ENCODE data around the gene CXCL11. TPM values are rescaled to one million over a fixed set of nuclear protein-coding genes. Genes with fewer than 3 reads are reported as not detected.

Gene CXCL11
- total RNA-seq, 1 experiment from 2014 or later = not detected

DNA sequence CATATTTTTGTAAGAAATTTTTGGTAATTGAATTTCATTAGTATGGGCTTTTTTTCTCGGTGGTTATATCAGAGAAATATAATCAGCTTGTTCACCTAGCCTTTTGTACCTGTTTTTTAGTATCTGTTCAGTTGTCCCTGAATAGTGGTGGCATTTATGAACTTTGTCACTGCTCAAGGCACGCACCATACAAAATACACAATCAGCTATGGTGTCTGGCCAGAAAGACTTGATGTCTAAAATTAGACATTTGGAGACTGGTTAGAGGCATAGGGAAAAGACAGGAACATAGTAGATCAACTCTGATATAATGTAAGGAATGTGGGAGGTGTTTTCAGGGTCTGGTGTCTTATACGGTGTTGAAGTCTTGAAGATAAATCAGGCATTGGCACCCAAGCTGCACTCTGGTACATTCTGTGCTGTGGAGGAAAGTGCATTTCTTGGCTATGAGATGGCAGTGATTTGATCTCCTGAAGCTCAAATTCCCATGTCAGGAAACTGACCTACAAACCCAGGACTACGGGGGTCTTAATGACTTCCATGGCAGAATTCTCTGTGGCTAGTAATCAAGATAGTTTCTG lies 42.3 kb upstream of the CXCL11 start:
- Histone ChIP-seq H3K9me3 (ENCODE audit: insufficient read depth, low read depth) (no peaks in the 10 kb centered on the region), H3K4me1 (replicated peaks; ENCODE audit: insufficient read depth) (no peaks in the 10 kb centered on the region), H3K27me3 (ENCODE audit: insufficient read depth, low read depth) (no peaks in the 10 kb centered on the region), H3K79me2 (ENCODE audit: low read depth) (no peaks in the 10 kb centered on the region), H3F3A (ENCODE audit: insufficient read depth, low read depth) (no peaks in the 10 kb centered on the region), H3K27ac (no peak overlapping the region), H3K9me2 (ENCODE audit: insufficient read depth) (no peaks in the 10 kb centered on the region), H3K4me2 (no peak overlapping the region), H3K4me3 (no peak overlapping the region), H3K36me3 (ENCODE audit: low read depth) (no peaks in the 10 kb centered on the region), H2AFZ (no peak overlapping the region), H4K20me1 (ENCODE audit: insufficient read depth) (no peaks in the 10 kb centered on the region)
- BruUV-seq (replicated peaks) = no TSS peak
- no peak for DNase-seq
- ChIA-PET CTCF (no interaction called here), POLR2A (ENCODE audit: unreplicated experiment) (no interaction called here)
- intact Hi-C loops (cut with micrococcal nuclease; ENCODE audit: unreplicated experiment) = no loop called here
- TF ChIP-seq, protein P1, sequence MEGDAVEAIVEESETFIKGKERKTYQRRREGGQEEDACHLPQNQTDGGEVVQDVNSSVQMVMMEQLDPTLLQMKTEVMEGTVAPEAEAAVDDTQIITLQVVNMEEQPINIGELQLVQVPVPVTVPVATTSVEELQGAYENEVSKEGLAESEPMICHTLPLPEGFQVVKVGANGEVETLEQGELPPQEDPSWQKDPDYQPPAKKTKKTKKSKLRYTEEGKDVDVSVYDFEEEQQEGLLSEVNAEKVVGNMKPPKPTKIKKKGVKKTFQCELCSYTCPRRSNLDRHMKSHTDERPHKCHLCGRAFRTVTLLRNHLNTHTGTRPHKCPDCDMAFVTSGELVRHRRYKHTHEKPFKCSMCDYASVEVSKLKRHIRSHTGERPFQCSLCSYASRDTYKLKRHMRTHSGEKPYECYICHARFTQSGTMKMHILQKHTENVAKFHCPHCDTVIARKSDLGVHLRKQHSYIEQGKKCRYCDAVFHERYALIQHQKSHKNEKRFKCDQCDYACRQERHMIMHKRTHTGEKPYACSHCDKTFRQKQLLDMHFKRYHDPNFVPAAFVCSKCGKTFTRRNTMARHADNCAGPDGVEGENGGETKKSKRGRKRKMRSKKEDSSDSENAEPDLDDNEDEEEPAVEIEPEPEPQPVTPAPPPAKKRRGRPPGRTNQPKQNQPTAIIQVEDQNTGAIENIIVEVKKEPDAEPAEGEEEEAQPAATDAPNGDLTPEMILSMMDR (conservative IDR thresholded peaks at IDR 0.05) = no peak
- no peak for TF ChIP-seq EZH2 (IDR thresholded peaks at IDR 0.05; ENCODE audit: low read depth)

DNA sequence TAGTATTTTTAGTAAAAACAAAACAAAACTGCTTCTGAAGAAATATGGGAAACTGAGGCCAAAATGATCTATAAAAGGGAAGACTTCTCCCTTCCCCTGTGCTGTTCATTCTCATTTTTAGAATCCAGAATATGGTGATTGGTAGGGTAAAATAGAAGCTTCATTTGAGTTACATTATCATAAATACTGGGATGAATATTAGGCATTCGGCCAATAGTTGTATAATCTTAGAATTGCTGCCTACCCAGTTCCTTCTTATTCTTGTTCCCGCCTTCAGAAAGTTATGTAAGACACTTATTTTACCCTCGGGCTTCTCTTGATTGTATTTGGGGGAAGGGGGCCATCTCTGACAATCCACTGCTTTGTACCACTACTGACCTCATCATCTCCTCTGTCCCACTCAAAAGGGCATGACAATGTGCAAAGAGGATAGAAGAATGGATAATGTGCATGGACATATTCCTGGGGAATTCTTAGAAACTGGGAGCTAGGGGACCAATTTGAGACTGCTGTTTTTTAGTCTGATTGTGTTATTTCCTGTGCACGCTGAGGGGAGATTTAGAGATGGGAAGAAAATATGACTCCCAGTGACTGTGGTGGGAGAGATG lies 39.2 kb upstream of the CXCL11 start:
- no peaks in the 10 kb centered on the region for H3K36me3 ChIP-seq (ENCODE audit: low read depth)
- H4K20me1 ChIP-seq (ENCODE audit: insufficient read depth) = no peaks in the 10 kb centered on the region
- H2AFZ ChIP-seq = no peak overlapping the region
- no peak overlapping the region for H3K4me3 ChIP-seq
- H3K9me3 ChIP-seq (ENCODE audit: insufficient read depth, low read depth) = no peaks in the 10 kb centered on the region
- ChIA-PET CTCF (no interaction called here), POLR2A (ENCODE audit: unreplicated experiment) (no interaction called here)
- no peaks in the 10 kb centered on the region for H3K9me2 ChIP-seq (ENCODE audit: insufficient read depth)
- H3F3A ChIP-seq (ENCODE audit: insufficient read depth, low read depth) = no peaks in the 10 kb centered on the region
- H3K4me2 ChIP-seq = no peak overlapping the region
- TF ChIP-seq, protein P1 (conservative IDR thresholded peaks at IDR 0.05) = no peak
- TF ChIP-seq EZH2 (IDR thresholded peaks at IDR 0.05; ENCODE audit: low read depth) = no peak
- no peaks in the 10 kb centered on the region for H3K4me1 ChIP-seq (replicated peaks; ENCODE audit: insufficient read depth)
- no peaks in the 10 kb centered on the region for H3K79me2 ChIP-seq (ENCODE audit: low read depth)
- H3K27ac ChIP-seq = no peak overlapping the region
- DNase-seq = no peak
- H3K27me3 ChIP-seq (ENCODE audit: insufficient read depth, low read depth) = no peaks in the 10 kb centered on the region
- intact Hi-C loops (cut with micrococcal nuclease; ENCODE audit: unreplicated experiment) = no loop called here
- no TSS peak for BruUV-seq (replicated peaks)

DNA sequence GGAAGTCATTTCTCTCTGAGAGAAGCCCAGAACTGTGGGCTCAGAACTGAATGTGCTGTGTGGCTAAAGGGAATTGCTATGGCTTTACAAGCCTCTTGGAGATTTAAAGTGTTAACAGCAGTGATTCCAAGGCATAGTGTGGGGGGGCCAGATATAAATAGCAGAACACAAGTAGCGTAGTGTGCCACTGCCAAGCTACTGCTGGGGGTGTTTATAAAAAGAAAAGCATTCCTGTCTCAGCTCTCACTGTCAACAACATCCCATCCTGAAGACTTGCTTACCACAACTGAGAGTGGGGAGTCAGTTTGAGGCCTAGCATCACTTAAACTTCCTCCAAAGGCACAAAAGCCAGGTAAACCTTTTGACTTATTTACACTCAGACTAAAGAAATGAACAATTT lies 38.6 kb upstream of the CXCL11 start, which contains the start of gene ART3:
Gene ART3 (plus strand): TSS at position 242 of the 400 bp plus-strand sequence. CDS start 1,181 bp downstream, outside the sequence.
- H3K9me2 ChIP-seq (ENCODE audit: insufficient read depth) = no peaks in the 10 kb centered on the region
- H4K20me1 ChIP-seq (ENCODE audit: insufficient read depth) = no peaks in the 10 kb centered on the region
- no peaks in the 10 kb centered on the region for H3F3A ChIP-seq (ENCODE audit: insufficient read depth, low read depth)
- no peaks in the 10 kb centered on the region for H3K9me3 ChIP-seq (ENCODE audit: insufficient read depth, low read depth)
- H2AFZ ChIP-seq = no peak within 1 kb of the TSS
- ChIA-PET CTCF (no interaction called here), POLR2A (ENCODE audit: unreplicated experiment) (no interaction called here)
- no peak within 1 kb of the TSS for H3K27ac ChIP-seq
- H3K36me3 ChIP-seq (ENCODE audit: low read depth) = no peaks in the 10 kb centered on the region
- no peak within 1 kb of the TSS for H3K4me2 ChIP-seq
- H3K4me3 ChIP-seq = no peak within 1 kb of the TSS
- DNase-seq = no peak
- intact Hi-C loops (cut with micrococcal nuclease; ENCODE audit: unreplicated experiment) = no loop called here
- H3K4me1 ChIP-seq (replicated peaks; ENCODE audit: insufficient read depth) = no peaks in the 10 kb centered on the region
- H3K79me2 ChIP-seq (ENCODE audit: low read depth) = no peaks in the 10 kb centered on the region
- no TSS peak for BruUV-seq (replicated peaks)
- TF ChIP-seq EZH2 (IDR thresholded peaks at IDR 0.05; ENCODE audit: low read depth) = no peak
- TF ChIP-seq, protein P1 (conservative IDR thresholded peaks at IDR 0.05) = no peak
- H3K27me3 ChIP-seq (ENCODE audit: insufficient read depth, low read depth) = no peaks in the 10 kb centered on the region
